ENCODE results near the gene CRY1.

DNA sequence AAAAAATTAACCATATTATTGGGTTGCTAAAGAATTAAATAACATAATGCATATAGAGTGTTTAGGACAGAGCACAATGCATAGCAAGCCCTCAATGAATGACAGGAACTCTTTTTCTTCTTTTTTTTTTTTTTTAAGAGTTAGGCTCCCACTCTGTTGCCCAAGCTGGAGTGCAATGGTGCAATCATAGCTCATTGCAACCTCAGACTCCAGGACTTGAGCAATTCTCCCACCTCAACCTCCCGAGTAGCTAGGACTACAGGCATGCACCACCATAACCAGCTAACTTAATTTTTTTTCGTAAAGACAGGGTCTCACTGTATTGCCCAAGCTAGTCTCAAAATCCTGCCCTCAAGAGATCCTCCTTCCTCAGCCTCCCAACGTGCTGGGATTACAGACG is 85.9 kb downstream of the CRY1 start:
- TF ChIP-seq, protein P1, sequence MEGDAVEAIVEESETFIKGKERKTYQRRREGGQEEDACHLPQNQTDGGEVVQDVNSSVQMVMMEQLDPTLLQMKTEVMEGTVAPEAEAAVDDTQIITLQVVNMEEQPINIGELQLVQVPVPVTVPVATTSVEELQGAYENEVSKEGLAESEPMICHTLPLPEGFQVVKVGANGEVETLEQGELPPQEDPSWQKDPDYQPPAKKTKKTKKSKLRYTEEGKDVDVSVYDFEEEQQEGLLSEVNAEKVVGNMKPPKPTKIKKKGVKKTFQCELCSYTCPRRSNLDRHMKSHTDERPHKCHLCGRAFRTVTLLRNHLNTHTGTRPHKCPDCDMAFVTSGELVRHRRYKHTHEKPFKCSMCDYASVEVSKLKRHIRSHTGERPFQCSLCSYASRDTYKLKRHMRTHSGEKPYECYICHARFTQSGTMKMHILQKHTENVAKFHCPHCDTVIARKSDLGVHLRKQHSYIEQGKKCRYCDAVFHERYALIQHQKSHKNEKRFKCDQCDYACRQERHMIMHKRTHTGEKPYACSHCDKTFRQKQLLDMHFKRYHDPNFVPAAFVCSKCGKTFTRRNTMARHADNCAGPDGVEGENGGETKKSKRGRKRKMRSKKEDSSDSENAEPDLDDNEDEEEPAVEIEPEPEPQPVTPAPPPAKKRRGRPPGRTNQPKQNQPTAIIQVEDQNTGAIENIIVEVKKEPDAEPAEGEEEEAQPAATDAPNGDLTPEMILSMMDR (IDR thresholded peaks at IDR 0.05 in 4 of 5, conservative IDR thresholded peaks at IDR 0.05 in 1 of 5) = no peak
- no peak for TF ChIP-seq POLR2A (IDR thresholded peaks at IDR 0.05)

Measured in gastrocnemius medialis (tissue), 4 donors.